Mesodermal cell (in vitro differentiated cells): ENCODE results near the gene AGO1. TPM values are rescaled to one million over a fixed set of nuclear protein-coding genes. Genes with fewer than 3 reads are reported as not detected.

ENCODE experiments used
- H3K27ac ChIP-seq: 2 replicates; pipeline ENCODE4 v1.7.0; 2013; ENCODE audit warnings: mild to moderate bottlenecking, low read depth, low read length, moderate library complexity; ENCODE audit not compliant: severe bottlenecking
- H3K36me3 ChIP-seq: 2 replicates; pipeline ENCODE4 v1.7.1; 2013; ENCODE audit warnings: mild to moderate bottlenecking, low read length, moderate library complexity; ENCODE audit not compliant: control insufficient read depth, insufficient read depth
- H3K4me1 ChIP-seq: one replicate; pipeline ENCODE4 v1.7.1; 2013; ENCODE audit warnings: mild to moderate bottlenecking, low read length; ENCODE audit not compliant: insufficient read depth, control insufficient read depth, poor library complexity, severe bottlenecking
- H3K4me3 ChIP-seq: 2 replicates; pipeline ENCODE4 v1.7.0; 2013; ENCODE audit warnings: low read length, control low read depth, mild to moderate bottlenecking; ENCODE audit not compliant: insufficient read depth, poor library complexity, severe bottlenecking; ENCODE audit errors: extremely low read depth
- H3K9me3 ChIP-seq: 2 replicates; pipeline ENCODE4 v1.7.1; 2013; ENCODE audit warnings: mild to moderate bottlenecking, low read length, moderate library complexity; ENCODE audit not compliant: control insufficient read depth
- WGBS, 2 experiments: methylation state at CpG; one replicate each; pipeline ENCODE4 v1.1.5; 2013; ENCODE audit warnings: missing lambda C conversion rate in 2 of 2; ENCODE audit not compliant: insufficient coverage in 2 of 2; 5-methylcytosine and 5-hydroxymethylcytosine counted together
- polyA plus RNA-seq, 2 experiments: library from polyadenylated mRNA; stranded (reverse); fragments of 50-300 nt; gene quantifications; one replicate each; pipeline ENCODE4 v1.2.3, GENCODE V29; 2013

AGO1 gene
- 17.4 TPM for polyA plus RNA-seq (2013, experiment 1 of 2)
- polyA plus RNA-seq (2013, experiment 2 of 2): 15.5 TPM

- no peaks in the 10 kb centered on the region for H3K9me3 ChIP-seq
- H3K4me3 ChIP-seq: peak within 1 kb of the TSS; percentile 95
- WGBS, 2 experiments: 0 to 2% methylated on average over 45 to 51 of the region's 58 CpGs
- H3K36me3 ChIP-seq: peaks cover under 1% of the 10 kb centered on the region
- peak within 1 kb of the TSS; percentile 75 for H3K27ac ChIP-seq
- peaks cover 27% of the 10 kb centered on the region for H3K4me1 ChIP-seq
Observed at GRCh38 chr1:35882945-35883634, at the start of gene AGO1. AGO1 (plus strand) TSS chr1:35883209; CDS start chr1:35883422, 213 bp downstream.

GRCh38 chr1:35833395-35833794 is 49.6 kb upstream of the AGO1 start:
- Histone ChIP-seq H3K4me3 (no peak overlapping the region), H3K36me3 (peaks cover 82% of the 10 kb centered on the region), H3K9me3 (no peaks in the 10 kb centered on the region), H3K4me1 (no peaks in the 10 kb centered on the region), H3K27ac (no peak overlapping the region)
- WGBS, 2 experiments: 100% methylated on average over 1 of the region's 2 CpGs

GRCh38 chr1:35834218-35834617 is 48.8 kb upstream of the AGO1 start:
- Histone ChIP-seq H3K27ac (no peak overlapping the region), H3K4me3 (no peak overlapping the region), H3K9me3 (no peaks in the 10 kb centered on the region), H3K4me1 (no peaks in the 10 kb centered on the region), H3K36me3 (peaks cover 87% of the 10 kb centered on the region)
- WGBS, 2 experiments: 100% methylated on average over 1 to 2 of the region's 2 CpGs

- WGBS, 2 experiments: 59 to 63% methylated on average over 1 to 2 of the region's 2 CpGs
- Histone ChIP-seq H3K27ac (no peak overlapping the region), H3K9me3 (no peaks in the 10 kb centered on the region), H3K4me3 (no peak overlapping the region), H3K4me1 (no peaks in the 10 kb centered on the region), H3K36me3 (peaks cover 86% of the 10 kb centered on the region)
Observed at GRCh38 chr1:35835398-35835797, 47.6 kb upstream of the AGO1 start.

- WGBS, 2 experiments: no CpG with 5 or more reads among the region's 1 CpG
Observed at GRCh38 chr1:35836734-35837133, 46.3 kb upstream of the AGO1 start.

GRCh38 chr1:35838693-35839245 is 44.2 kb upstream of the AGO1 start:
- Histone ChIP-seq H3K36me3 (peaks cover 90% of the 10 kb centered on the region), H3K4me1 (no peaks in the 10 kb centered on the region), H3K4me3 (no peak overlapping the region), H3K9me3 (no peaks in the 10 kb centered on the region), H3K27ac (no peak overlapping the region)
- WGBS, 2 experiments: 84 to 95% methylated on average over 4 to 6 of the region's 8 CpGs

More at GRCh38 chr1:35836734-35837133, 46.3 kb upstream of the AGO1 start:
- H3K4me3 ChIP-seq: no peak overlapping the region
- H3K4me1 ChIP-seq: no peaks in the 10 kb centered on the region
- H3K36me3 ChIP-seq: peaks cover 84% of the 10 kb centered on the region
- H3K27ac ChIP-seq: no peak overlapping the region
- no peaks in the 10 kb centered on the region for H3K9me3 ChIP-seq

- Histone ChIP-seq H3K9me3 (no peaks in the 10 kb centered on the region), H3K36me3 (peaks cover 66% of the 10 kb centered on the region), H3K4me1 (no peaks in the 10 kb centered on the region), H3K27ac (peak overlapping the region; percentile 41), H3K4me3 (no peak overlapping the region)
- WGBS, 2 experiments: 75 to 100% methylated on average over 1 of the region's 1 CpG
Observed at GRCh38 chr1:35844826-35845225, 38.2 kb upstream of the AGO1 start.

GRCh38 chr1:35845766-35846165 is 37.2 kb upstream of the AGO1 start:
- peaks cover 73% of the 10 kb centered on the region for H3K36me3 ChIP-seq

GRCh38 chr1:35847935-35848565 is 35.0 kb upstream of the AGO1 start:
- Histone ChIP-seq H3K27ac (no peak overlapping the region), H3K36me3 (peaks cover 68% of the 10 kb centered on the region), H3K4me1 (no peaks in the 10 kb centered on the region), H3K4me3 (no peak overlapping the region), H3K9me3 (no peaks in the 10 kb centered on the region)
- no CpG with 5 or more reads among the region's 1 CpG for WGBS, 2 experiments

More at GRCh38 chr1:35845766-35846165, 37.2 kb upstream of the AGO1 start:
- no peak overlapping the region for H3K4me3 ChIP-seq
- H3K27ac ChIP-seq: no peak overlapping the region
- H3K9me3 ChIP-seq: no peaks in the 10 kb centered on the region
- 83 to 88% methylated on average over 1 of the region's 1 CpG for WGBS, 2 experiments
- no peaks in the 10 kb centered on the region for H3K4me1 ChIP-seq

- no peak overlapping the region for H3K4me3 ChIP-seq
- no peaks in the 10 kb centered on the region for H3K9me3 ChIP-seq
- WGBS, 2 experiments: 80 to 81% methylated on average over 2 of the region's 2 CpGs
- peaks cover 68% of the 10 kb centered on the region for H3K36me3 ChIP-seq
- H3K4me1 ChIP-seq: no peaks in the 10 kb centered on the region
- H3K27ac ChIP-seq: no peak overlapping the region
Observed at GRCh38 chr1:35850051-35850450, 33.0 kb upstream of the AGO1 start.

GRCh38 chr1:35850716-35851115 is 32.3 kb upstream of the AGO1 start:
- Histone ChIP-seq H3K4me3 (no peak overlapping the region), H3K9me3 (no peaks in the 10 kb centered on the region), H3K27ac (no peak overlapping the region), H3K36me3 (peaks cover 68% of the 10 kb centered on the region), H3K4me1 (no peaks in the 10 kb centered on the region)
- WGBS, 2 experiments: 83 to 100% methylated on average over 1 to 2 of the region's 5 CpGs
